Ovary (tissue), 3 donors: ENCODE data around the gene NACA2.
"Not testable (repeated sequence)": the region's sequence is repeated elsewhere in the genome, so short reads cannot be mapped to it uniquely, and the experiment has no call there.

Source experiments
- CTCF ChIP-seq, 3 donors: fragments of 450-650 bp in 2 of 3; fragments of 200-600 bp in 1 of 3; IDR thresholded peaks; one replicate each; pipeline versions ENCODE4 v1.5.1 to v1.8.0; 2016 to 2022; ENCODE audit warnings: antibody characterized with exemption in 3 of 3, mild to moderate bottlenecking in 1 of 3
- POLR2A ChIP-seq: fragments of 450-650 bp; IDR thresholded peaks from one replicate; pipeline ENCODE4 v1.6.1; 2017; ENCODE audit warnings: antibody characterized with exemption, mild to moderate bottlenecking, moderate library complexity
- donor health status: DM: no; HTN: no; CAD: no.

- not testable (repeated sequence) for TF ChIP-seq CTCF (IDR thresholded peaks at IDR 0.05); POLR2A
These were observed 37.1 kb upstream of the NACA2 start for GRCh38 chr17:61628158-61628557.
